ENCODE measurements around the gene GXYLT1. TPM values are rescaled to one million over a fixed set of nuclear protein-coding genes. Genes with fewer than 3 reads are reported as not detected.

The GXYLT1 gene
- total and polyA plus RNA-seq, 9 of the 15 experiments (the other 6 are each of a cell fraction or from before 2014, with no cell fraction given) = 1.4 to 9.3 (median 5.5) TPM

- no peak for TF ChIP-seq ZNF655 (CRISPR knock-in tag; IDR thresholded peaks at IDR 0.05)
- no peak for TF ChIP-seq U2AF1 (optimal IDR thresholded peaks at IDR 0.05; ENCODE audit: low read depth, low read length)
- TF ChIP-seq ATF1 (CRISPR knock-in tag; IDR thresholded peaks at IDR 0.05) = no peak
- no peak for TF ChIP-seq ATF1 (tag; IDR thresholded peaks at IDR 0.05)
- TF ChIP-seq POLR2B (IDR thresholded peaks at IDR 0.05; ENCODE audit: low read depth, partially characterized antibody) = no peak
These were observed 52.9 kb downstream of the GXYLT1 start (continued) for GRCh38 chr12:42091769-42092168.

GRCh38 chr12:42090899-42091298 lies 53.8 kb downstream of the GXYLT1 start:
- no peak overlapping the region for H3K9ac ChIP-seq (ENCODE audit: insufficient read depth in 1 of 2, low read depth in 2 of 2, low read length in 2 of 2)
- intact Hi-C loops (cut with micrococcal nuclease) = loop anchor here (10.0 kb wide), 1 partner anchor 1774 kb away; no protein-coding TSS in a partner anchor
- POLR2A ChIA-PET = no interaction called here

More at GRCh38 chr12:42090899-42091298, 53.8 kb downstream of the GXYLT1 start:
- DNase-seq (ENCODE audit: extremely low read depth in 1 of 4, low spot score in 3 of 4) = no peak
- TF ChIP-seq SMARCE1 (IDR thresholded peaks at IDR 0.05) (no peak), SFPQ (IDR thresholded peaks at IDR 0.05; ENCODE audit: low read depth, low read length) (no peak), CBFB (CRISPR knock-in tag; IDR thresholded peaks at IDR 0.05) (no peak), ESRRB (CRISPR knock-in tag; IDR thresholded peaks at IDR 0.05; ENCODE audit: borderline replicate concordance) (no peak), POLR2B (IDR thresholded peaks at IDR 0.05; ENCODE audit: low read depth, partially characterized antibody) (no peak), CHD4 (IDR thresholded peaks at IDR 0.05; ENCODE audit: insufficient read depth, insufficient replicate concordance, low read depth, low read length, poor library complexity, severe bottlenecking) (no peak), PCBP1 (IDR thresholded peaks at IDR 0.05; ENCODE audit: low read depth, low read length, poor library complexity, severe bottlenecking) (no peak)
- ATAC-seq = no peak
- no peaks in the 10 kb centered on the region for H3K27me3 ChIP-seq (ENCODE audit: control insufficient read depth in 2 of 2, insufficient read depth in 2 of 2, low read length in 2 of 2)
- CTCF ChIA-PET (ENCODE audit: low intra/inter-chr PET ratio) = no interaction called here
- in situ Hi-C loops (cut with MboI) = no loop called here
- H3K9me1 ChIP-seq (ENCODE audit: control insufficient read depth, insufficient read depth, low read length) = no peaks in the 10 kb centered on the region
- H2AFZ ChIP-seq (ENCODE audit: low read depth, low read length) = no peak overlapping the region
- no peak overlapping the region for H3K4me2 ChIP-seq (ENCODE audit: insufficient read depth, low read length)
- no peak overlapping the region for H3K4me3 ChIP-seq
- no peaks in the 10 kb centered on the region for H4K20me1 ChIP-seq (replicated peaks; ENCODE audit: control insufficient read depth, insufficient read depth, low read length)
- H3K79me2 ChIP-seq (ENCODE audit: control insufficient read depth, insufficient read depth, low read length) = no peaks in the 10 kb centered on the region
- no peaks in the 10 kb centered on the region for H3K36me3 ChIP-seq (ENCODE audit: control insufficient read depth, insufficient read depth, low read length)
- H3K4me1 ChIP-seq (replicated peaks in 1 of 2; ENCODE audit: control insufficient read depth in 2 of 2, insufficient read depth in 2 of 2, low read length in 2 of 2) = peaks cover 7 to 8% of the 10 kb centered on the region in 2 experiments; a peak in 3 of 5 replicates
- no peaks in the 10 kb centered on the region for H3K9me3 ChIP-seq (replicated peaks; ENCODE audit: control insufficient read depth, insufficient read depth, low read depth, low read length)
- no peak for FAIRE-seq
- no peak overlapping the region for H3K27ac ChIP-seq (ENCODE audit: extremely low read depth, low read depth, low read length)
- no TSS peak for BruUV-seq (replicated peaks)
